ENCODE measurements around the gene CHRDL2. TPM values are rescaled to one million over a fixed set of nuclear protein-coding genes. Genes with fewer than 3 reads are reported as not detected.

The CHRDL2 gene
- total RNA-seq, 8 experiments from 2014 or later: 0.17 to 0.87 (median 0.38) TPM; not detected in 3

- Histone ChIP-seq H3K4me1 (replicated peaks in 1 of 2) (no peaks in the 10 kb centered on the region), H3K27ac (no peak overlapping the region), H3K4me3 (no peak overlapping the region)
- ATAC-seq (replicated peaks in 6 of 8): peak in 3 of 8 experiments; percentile 89 to 94 (median 91)
- 0 to 58% (median 41%) methylated on average over 1 to 12 of the region's 16 CpGs; no CpG with 5 or more reads in 2 of the 10 experiments for WGBS, 10 experiments
- in situ Hi-C loops (cut with MboI; ENCODE audit: low pct_unique_long_range_greater_than_20kb in 2 of 9, low sequenced_read_pairs in 9 of 9, unreplicated experiment in 9 of 9): no loop called here
Measured at GRCh38 chr11:74696939-74697675, 34.1 kb downstream of the CHRDL2 start.

GRCh38 chr11:74696500-74696899 lies 34.7 kb downstream of the CHRDL2 start:
- 50 to 63% (median 54%) methylated on average over 2 to 5 of the region's 6 CpGs; no CpG with 5 or more reads in 6 of the 10 experiments for WGBS, 10 experiments
- in situ Hi-C loops (cut with MboI; ENCODE audit: low pct_unique_long_range_greater_than_20kb in 2 of 9, low sequenced_read_pairs in 9 of 9, unreplicated experiment in 9 of 9): no loop called here
- Histone ChIP-seq H3K4me3 (no peak overlapping the region), H3K27ac (no peak overlapping the region), H3K4me1 (replicated peaks in 1 of 2) (no peaks in the 10 kb centered on the region)
- ATAC-seq (replicated peaks in 6 of 8): peak in 3 of 8 experiments; percentile 7 to 13 (median 8)

GRCh38 chr11:74695705-74696280 lies 35.4 kb downstream of the CHRDL2 start:
- in situ Hi-C loops (cut with MboI; ENCODE audit: low pct_unique_long_range_greater_than_20kb in 2 of 9, low sequenced_read_pairs in 9 of 9, unreplicated experiment in 9 of 9): no loop called here
- peak in 1 of 8 experiments; percentile 35 for ATAC-seq (replicated peaks in 6 of 8)
- H3K27ac ChIP-seq: no peak overlapping the region
- 65 to 100% (median 85%) methylated on average over 1 to 5 of the region's 11 CpGs; no CpG with 5 or more reads in 3 of the 10 experiments for WGBS, 10 experiments
- no peaks in the 10 kb centered on the region for H3K4me1 ChIP-seq (replicated peaks in 1 of 2)
- no peak overlapping the region for H3K4me3 ChIP-seq

- in situ Hi-C loops (cut with MboI; ENCODE audit: low pct_unique_long_range_greater_than_20kb in 2 of 9, low sequenced_read_pairs in 9 of 9, unreplicated experiment in 9 of 9): no loop called here
- H3K4me3 ChIP-seq: no peak overlapping the region
- no peak for ATAC-seq (replicated peaks in 6 of 8)
- 45 to 93% (median 83%) methylated on average over 1 to 8 of the region's 10 CpGs; no CpG with 5 or more reads in 1 of the 10 experiments for WGBS, 10 experiments
- H3K27ac ChIP-seq: no peak overlapping the region
- no peaks in the 10 kb centered on the region for H3K4me1 ChIP-seq (replicated peaks in 1 of 2)
Measured at GRCh38 chr11:74694136-74694930, 36.9 kb downstream of the CHRDL2 start.

GRCh38 chr11:74693531-74693930 lies 37.7 kb downstream of the CHRDL2 start:
- H3K4me3 ChIP-seq: no peak overlapping the region
- in situ Hi-C loops (cut with MboI; ENCODE audit: low pct_unique_long_range_greater_than_20kb in 2 of 9, low sequenced_read_pairs in 9 of 9, unreplicated experiment in 9 of 9): no loop called here
- no peak for ATAC-seq (replicated peaks in 6 of 8)
- 63 to 100% (median 81%) methylated on average over 1 to 4 of the region's 5 CpGs; no CpG with 5 or more reads in 3 of the 10 experiments for WGBS, 10 experiments
- no peaks in the 10 kb centered on the region for H3K4me1 ChIP-seq (replicated peaks in 1 of 2)
- no peak overlapping the region for H3K27ac ChIP-seq

GRCh38 chr11:74691755-74692154 lies 39.5 kb downstream of the CHRDL2 start:
- Histone ChIP-seq H3K27ac (no peak overlapping the region), H3K4me1 (replicated peaks in 1 of 2) (no peaks in the 10 kb centered on the region), H3K4me3 (no peak overlapping the region)
- in situ Hi-C loops (cut with MboI; ENCODE audit: low pct_unique_long_range_greater_than_20kb in 2 of 9, low sequenced_read_pairs in 9 of 9, unreplicated experiment in 9 of 9): no loop called here
- WGBS, 10 experiments: 20 to 60% (median 52%) methylated on average over 1 to 3 of the region's 4 CpGs; no CpG with 5 or more reads in 7 of the 10 experiments
- ATAC-seq (replicated peaks in 6 of 8): no peak

- Histone ChIP-seq H3K27ac (no peak overlapping the region), H3K4me3 (no peak overlapping the region), H3K4me1 (replicated peaks in 1 of 2) (no peaks in the 10 kb centered on the region)
- in situ Hi-C loops (cut with MboI; ENCODE audit: low pct_unique_long_range_greater_than_20kb in 2 of 9, low sequenced_read_pairs in 9 of 9, unreplicated experiment in 9 of 9): no loop called here
- ATAC-seq (replicated peaks in 6 of 8): peak in 1 of 8 experiments; percentile 6
- 75 to 100% (median 93%) methylated on average over 1 to 4 of the region's 4 CpGs; no CpG with 5 or more reads in 4 of the 10 experiments for WGBS, 10 experiments
Measured at GRCh38 chr11:74689666-74690065, 41.6 kb downstream of the CHRDL2 start.

GRCh38 chr11:74687237-74688023 lies 43.8 kb downstream of the CHRDL2 start:
- Histone ChIP-seq H3K4me3 (no peak overlapping the region), H3K4me1 (replicated peaks in 1 of 2) (no peaks in the 10 kb centered on the region), H3K27ac (no peak overlapping the region)
- 13 to 92% (median 54%) methylated on average over 1 to 6 of the region's 6 CpGs; no CpG with 5 or more reads in 2 of the 10 experiments for WGBS, 10 experiments
- in situ Hi-C loops (cut with MboI; ENCODE audit: low pct_unique_long_range_greater_than_20kb in 2 of 9, low sequenced_read_pairs in 9 of 9, unreplicated experiment in 9 of 9): no loop called here
- peak; percentile 25 to 73 (median 52) for ATAC-seq (replicated peaks in 6 of 8)

- H3K27ac ChIP-seq: no peak overlapping the region
- 50 to 100% (median 92%) methylated on average over 1 to 3 of the region's 4 CpGs; no CpG with 5 or more reads in 6 of the 10 experiments for WGBS, 10 experiments
- in situ Hi-C loops (cut with MboI; ENCODE audit: low pct_unique_long_range_greater_than_20kb in 2 of 9, low sequenced_read_pairs in 9 of 9, unreplicated experiment in 9 of 9): no loop called here
- peak in 2 of 8 experiments; percentile 54 to 55 for ATAC-seq (replicated peaks in 6 of 8)
- no peaks in the 10 kb centered on the region for H3K4me1 ChIP-seq (replicated peaks in 1 of 2)
- no peak overlapping the region for H3K4me3 ChIP-seq
Measured at GRCh38 chr11:74686792-74687191, 44.4 kb downstream of the CHRDL2 start.

- in situ Hi-C loops (cut with MboI; ENCODE audit: low pct_unique_long_range_greater_than_20kb in 2 of 9, low sequenced_read_pairs in 9 of 9, unreplicated experiment in 9 of 9): no loop called here
- no peaks in the 10 kb centered on the region for H3K4me1 ChIP-seq (replicated peaks in 1 of 2)
- ATAC-seq (replicated peaks in 6 of 8): no peak
- WGBS, 10 experiments: 83 to 100% (median 90%) methylated on average over 1 to 3 of the region's 3 CpGs; no CpG with 5 or more reads in 3 of the 10 experiments
- H3K27ac ChIP-seq: no peak overlapping the region
- no peak overlapping the region for H3K4me3 ChIP-seq
Measured at GRCh38 chr11:74685905-74686304, 45.3 kb downstream of the CHRDL2 start.

GRCh38 chr11:74685338-74685737 lies 45.9 kb downstream of the CHRDL2 start:
- no peak overlapping the region for H3K27ac ChIP-seq
- ATAC-seq (replicated peaks in 6 of 8): no peak
- in situ Hi-C loops (cut with MboI; ENCODE audit: low pct_unique_long_range_greater_than_20kb in 2 of 9, low sequenced_read_pairs in 9 of 9, unreplicated experiment in 9 of 9): no loop called here
- no peaks in the 10 kb centered on the region for H3K4me1 ChIP-seq (replicated peaks in 1 of 2)
- H3K4me3 ChIP-seq: no peak overlapping the region

GRCh38 chr11:74684661-74685060 lies 46.6 kb downstream of the CHRDL2 start:
- ATAC-seq (replicated peaks in 6 of 8): no peak
- Histone ChIP-seq H3K27ac (no peak overlapping the region), H3K4me1 (replicated peaks in 1 of 2) (no peaks in the 10 kb centered on the region), H3K4me3 (no peak overlapping the region)
- 83% methylated on average over 1 of the region's 1 CpG; no CpG with 5 or more reads in 9 of the 10 experiments for WGBS, 10 experiments
- in situ Hi-C loops (cut with MboI; ENCODE audit: low pct_unique_long_range_greater_than_20kb in 2 of 9, low sequenced_read_pairs in 9 of 9, unreplicated experiment in 9 of 9): no loop called here
